HEK293 (cell line): ENCODE data around the gene DPP6.

Experiments
- ATF2 ChIP-seq: fragments of 450-650 bp; formaldehyde crosslinking; IDR thresholded peaks from 2 replicates; pipeline ENCODE4 v1.5.1; 2016; ENCODE audit warnings: missing biosample characterization, missing genetic modification characterization, low read depth
- CTCF ChIP-seq: fragments of 450-650 bp; formaldehyde crosslinking; IDR thresholded peaks from 2 replicates; pipeline ENCODE4 v1.5.1; 2016; ENCODE audit warnings: missing biosample characterization, missing genetic modification characterization
- ZFP37 ChIP-seq: fragments of 450-650 bp; formaldehyde crosslinking; IDR thresholded peaks from 2 replicates; pipeline ENCODE4 v1.5.1; 2016; ENCODE audit warnings: missing biosample characterization, missing genetic modification characterization
- ZNF24 ChIP-seq: fragments of 450-650 bp; formaldehyde crosslinking; IDR thresholded peaks from 2 replicates; pipeline ENCODE4 v1.5.1; 2016; ENCODE audit warnings: missing biosample characterization, missing genetic modification characterization
- ZNF324 ChIP-seq: fragments of 450-650 bp; formaldehyde crosslinking; IDR thresholded peaks from 2 replicates; pipeline ENCODE4 v1.5.1; 2016; ENCODE audit warnings: missing biosample characterization, missing genetic modification characterization
- ZNF366 ChIP-seq: fragments of 450-650 bp; formaldehyde crosslinking; conservative IDR thresholded peaks from 2 replicates; pipeline ENCODE4 v1.5.1; 2016; ENCODE audit warnings: missing biosample characterization, missing genetic modification characterization
- ZNF747 ChIP-seq: fragments of 450-650 bp; formaldehyde crosslinking; IDR thresholded peaks from 2 replicates; pipeline ENCODE4 v1.5.1; 2016; ENCODE audit warnings: missing biosample characterization, missing genetic modification characterization

DNA sequence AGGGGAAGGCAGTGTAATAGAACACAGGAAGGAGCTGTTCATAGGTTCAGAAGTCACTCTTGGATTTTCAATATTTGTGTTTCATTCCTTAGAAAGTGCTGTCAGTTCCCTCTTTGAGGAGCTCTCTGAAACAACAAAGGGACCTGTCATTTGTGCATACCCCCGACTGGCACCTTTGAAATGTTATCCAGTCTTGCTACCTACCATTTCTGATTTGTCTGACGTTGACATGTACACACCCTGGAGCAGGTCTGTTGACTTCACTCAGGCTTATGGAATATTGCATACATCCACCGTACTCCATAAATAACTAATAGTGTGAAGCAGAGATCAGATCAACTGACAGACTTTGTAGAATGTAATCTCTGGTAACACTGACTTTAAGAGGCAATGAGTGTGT, 189.8 kb downstream of the DPP6 start:
- TF ChIP-seq ZNF324 (tag by site-specific recombination) (no peak), ZFP37 (tag by site-specific recombination) (no peak), ZNF366 (no peak), ZNF24 (tag by site-specific recombination) (no peak), CTCF (tag by site-specific recombination) (no peak), ATF2 (tag by site-specific recombination) (no peak), ZNF747 (no peak)
